HG03095 (cell line): ENCODE measurements around the gene DGKQ.

Experiments used
- ATAC-seq: cut with Tn5 transposase; IDR thresholded peaks from one replicate; pipeline ENCODE4 v1.9.1; 2021; ENCODE audit warnings: moderate library complexity; ENCODE audit not compliant: unreplicated experiment

DGKQ gene, protein sequence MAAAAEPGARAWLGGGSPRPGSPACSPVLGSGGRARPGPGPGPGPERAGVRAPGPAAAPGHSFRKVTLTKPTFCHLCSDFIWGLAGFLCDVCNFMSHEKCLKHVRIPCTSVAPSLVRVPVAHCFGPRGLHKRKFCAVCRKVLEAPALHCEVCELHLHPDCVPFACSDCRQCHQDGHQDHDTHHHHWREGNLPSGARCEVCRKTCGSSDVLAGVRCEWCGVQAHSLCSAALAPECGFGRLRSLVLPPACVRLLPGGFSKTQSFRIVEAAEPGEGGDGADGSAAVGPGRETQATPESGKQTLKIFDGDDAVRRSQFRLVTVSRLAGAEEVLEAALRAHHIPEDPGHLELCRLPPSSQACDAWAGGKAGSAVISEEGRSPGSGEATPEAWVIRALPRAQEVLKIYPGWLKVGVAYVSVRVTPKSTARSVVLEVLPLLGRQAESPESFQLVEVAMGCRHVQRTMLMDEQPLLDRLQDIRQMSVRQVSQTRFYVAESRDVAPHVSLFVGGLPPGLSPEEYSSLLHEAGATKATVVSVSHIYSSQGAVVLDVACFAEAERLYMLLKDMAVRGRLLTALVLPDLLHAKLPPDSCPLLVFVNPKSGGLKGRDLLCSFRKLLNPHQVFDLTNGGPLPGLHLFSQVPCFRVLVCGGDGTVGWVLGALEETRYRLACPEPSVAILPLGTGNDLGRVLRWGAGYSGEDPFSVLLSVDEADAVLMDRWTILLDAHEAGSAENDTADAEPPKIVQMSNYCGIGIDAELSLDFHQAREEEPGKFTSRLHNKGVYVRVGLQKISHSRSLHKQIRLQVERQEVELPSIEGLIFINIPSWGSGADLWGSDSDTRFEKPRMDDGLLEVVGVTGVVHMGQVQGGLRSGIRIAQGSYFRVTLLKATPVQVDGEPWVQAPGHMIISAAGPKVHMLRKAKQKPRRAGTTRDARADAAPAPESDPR

DNA sequence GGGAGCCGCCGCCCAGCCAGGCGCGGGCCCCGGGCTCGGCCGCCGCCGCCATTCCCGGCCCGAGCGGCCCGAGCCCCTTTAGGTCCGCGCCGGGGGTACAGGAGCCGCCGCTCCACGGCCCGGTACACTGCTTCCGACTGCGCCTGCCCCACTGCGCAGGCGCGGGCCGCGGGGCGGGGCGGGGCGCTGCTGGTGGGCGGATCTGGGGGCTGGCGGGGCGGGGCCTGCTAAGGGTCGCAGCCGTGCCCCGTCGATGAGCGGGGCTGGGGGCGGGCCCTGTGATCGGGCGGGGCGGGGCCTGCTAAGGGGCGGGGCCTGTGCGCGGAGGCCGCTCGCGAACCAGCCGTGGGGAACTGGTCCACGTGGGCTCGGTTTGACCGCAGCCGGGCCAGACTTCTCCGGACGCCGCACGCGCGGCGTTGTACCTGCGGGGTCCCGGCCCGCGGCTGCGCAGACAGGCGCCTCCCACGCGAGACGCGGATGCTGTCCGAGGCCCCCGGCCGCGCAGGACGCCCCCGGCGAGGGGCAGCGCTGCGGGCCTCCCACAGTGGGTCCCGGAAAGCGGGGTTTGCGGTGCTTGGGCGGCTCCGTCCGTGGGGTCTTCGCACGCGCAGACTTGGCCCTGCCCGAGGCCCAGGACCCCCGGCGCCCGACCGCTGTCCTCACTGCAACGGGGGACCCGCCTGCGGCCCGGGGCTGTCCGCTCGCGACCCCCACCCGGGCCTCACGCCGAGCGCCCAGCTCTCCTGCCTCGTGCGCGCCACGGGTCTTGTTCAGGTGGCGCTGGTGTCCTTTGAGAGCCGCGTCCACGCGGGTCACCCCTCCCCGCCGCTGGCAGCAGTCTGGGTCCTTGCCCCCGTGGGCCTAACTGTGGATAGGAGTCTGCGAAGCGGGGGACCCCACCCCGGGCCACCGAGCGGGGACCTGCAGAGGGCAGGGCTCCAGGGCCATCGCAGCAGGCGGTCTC, at the start of gene DGKQ:
Gene DGKQ, minus strand, starts transcription at position 139 of the 967 bp plus-strand sequence. Its CDS starts 87 bp downstream, at position 52.
- ATAC-seq: peak; percentile 60

DNA sequence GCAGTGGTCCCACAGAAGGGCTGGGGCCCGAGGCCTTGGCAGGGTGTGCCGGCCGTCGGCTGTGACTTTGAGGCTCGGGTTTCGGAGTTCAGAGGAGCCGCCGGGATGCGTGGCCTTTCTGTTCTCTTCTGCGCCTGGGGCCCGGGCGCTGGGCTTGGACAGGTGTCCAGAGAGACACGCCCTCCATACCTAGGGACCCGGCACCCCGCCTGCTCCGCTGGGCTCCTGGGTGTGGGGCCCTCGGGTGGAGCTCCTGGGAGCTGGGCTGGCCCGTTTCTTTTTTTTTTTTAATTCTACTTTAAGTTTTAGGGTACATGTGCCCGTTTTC, 49.3 kb upstream of the DGKQ start:
- no peak for ATAC-seq

DNA sequence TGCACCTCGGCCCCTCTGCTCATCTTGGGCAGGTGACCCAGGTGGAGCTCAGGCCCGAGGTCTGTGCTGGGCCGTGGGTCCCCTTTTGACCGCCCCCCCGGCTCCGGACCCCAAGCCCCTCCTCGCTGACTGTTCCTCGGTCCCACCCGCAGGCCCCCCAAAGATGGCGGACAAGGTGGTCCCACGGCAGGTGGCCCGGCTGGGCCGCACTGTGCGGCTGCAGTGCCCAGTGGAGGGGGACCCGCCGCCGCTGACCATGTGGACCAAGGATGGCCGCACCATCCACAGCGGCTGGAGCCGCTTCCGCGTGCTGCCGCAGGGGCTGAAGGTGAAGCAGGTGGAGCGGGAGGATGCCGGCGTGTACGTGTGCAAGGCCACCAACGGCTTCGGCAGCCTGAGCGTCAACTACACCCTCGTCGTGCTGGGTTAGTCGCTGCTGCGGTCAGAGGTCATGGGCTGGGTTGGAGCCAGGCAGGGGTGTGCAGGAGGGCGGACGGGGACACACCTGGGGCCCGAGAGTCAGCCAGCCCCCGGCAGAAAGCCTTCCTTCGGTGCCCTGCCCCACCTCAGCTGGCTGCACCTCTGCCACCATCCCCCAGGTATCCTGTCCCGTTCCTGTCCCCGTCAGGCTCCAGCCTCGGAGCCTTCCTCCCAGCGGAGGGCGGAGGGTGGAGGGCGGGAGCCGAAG, 48.8 kb upstream of the DGKQ start:
- no peak for ATAC-seq

DNA sequence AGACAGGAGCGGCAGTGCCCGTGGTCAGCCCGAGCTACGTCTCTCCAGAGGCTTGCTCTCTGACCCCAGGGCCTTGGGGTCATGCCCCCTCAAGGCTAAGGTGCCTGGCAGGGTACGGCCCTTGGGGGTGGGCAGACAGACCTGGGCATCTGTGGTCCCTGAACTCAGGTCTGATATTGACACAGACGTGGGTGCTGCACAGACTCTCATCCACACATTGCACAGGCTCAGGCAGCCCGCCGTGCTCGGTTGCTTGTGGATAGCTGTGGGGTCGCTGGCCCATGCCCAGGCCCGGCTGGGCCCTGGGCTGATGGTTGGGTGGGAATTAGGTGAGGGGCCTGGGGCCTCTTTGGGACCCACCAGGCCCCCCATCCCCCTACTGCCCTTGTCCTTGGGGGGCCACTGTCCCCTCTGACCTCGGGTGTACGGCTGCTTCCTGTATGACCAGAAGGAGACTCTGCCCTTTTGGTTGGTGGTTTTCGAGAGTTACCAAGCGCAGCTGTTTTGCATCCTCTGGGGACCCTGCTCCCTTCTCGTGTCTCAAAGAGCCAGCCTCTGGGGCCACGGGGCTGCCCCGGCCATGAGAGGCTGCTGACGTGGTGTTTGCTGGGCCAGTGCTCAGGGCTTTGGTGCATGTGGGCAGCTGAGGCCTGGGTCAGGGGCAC, 48.1 kb upstream of the DGKQ start:
- ATAC-seq: peak; percentile 75

DNA sequence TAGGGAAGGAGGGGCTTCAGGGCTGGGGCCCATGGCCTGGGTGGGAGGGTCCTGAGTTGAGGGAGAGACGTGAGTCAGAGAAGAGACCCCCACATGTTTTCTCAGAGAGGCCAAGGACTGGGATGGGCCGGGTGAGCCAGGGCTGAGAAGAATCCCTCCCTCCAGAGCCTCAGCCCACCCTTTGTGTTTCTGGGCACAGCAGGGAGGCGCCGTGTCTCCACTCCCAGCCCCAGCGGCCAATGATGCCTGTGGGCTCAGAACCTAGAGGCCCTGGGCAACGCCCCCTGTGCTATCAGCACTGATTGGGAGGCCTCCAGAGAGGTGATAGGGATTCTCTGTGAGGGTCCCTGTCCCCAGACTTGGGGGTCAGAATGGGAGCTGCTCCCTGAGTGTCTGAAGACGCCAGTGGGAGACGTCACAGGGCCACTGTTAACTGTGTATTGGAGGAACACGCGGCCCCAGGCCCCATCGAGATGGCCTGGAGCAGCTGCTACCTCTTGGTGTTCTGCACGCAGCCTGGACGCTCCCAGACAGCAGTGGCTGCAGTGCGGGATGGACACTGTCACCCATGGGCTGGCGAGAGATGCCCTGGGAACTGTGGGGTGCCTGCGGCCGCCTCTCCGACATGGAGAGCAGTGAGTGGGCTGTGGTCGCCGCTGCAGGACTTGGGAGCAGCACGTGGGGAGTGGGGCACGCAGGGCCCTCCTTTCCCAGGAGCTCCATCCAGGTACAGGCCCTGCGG, 46.5 kb upstream of the DGKQ start:
- ATAC-seq: no peak

DNA sequence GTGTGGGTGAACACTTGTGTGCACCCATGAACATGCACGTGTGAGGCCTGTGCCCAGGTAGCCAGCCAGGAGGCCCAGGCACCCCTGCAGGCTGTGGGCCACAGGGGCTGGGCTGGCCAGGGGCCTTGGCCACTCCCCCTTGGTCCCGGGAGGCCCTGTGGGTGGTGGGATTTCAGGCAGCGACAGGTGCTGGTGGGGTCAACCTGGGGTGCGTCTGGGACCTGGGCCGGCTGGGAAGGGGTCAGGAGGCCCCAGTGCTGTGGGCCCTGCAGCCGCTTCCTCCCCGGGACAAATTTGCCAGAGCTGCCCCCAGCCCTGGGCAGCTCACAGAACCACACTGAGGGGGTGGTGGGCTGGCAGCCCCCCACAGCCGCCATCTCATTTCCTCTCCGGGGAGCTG, 46.0 kb upstream of the DGKQ start:
- no peak for ATAC-seq

DNA sequence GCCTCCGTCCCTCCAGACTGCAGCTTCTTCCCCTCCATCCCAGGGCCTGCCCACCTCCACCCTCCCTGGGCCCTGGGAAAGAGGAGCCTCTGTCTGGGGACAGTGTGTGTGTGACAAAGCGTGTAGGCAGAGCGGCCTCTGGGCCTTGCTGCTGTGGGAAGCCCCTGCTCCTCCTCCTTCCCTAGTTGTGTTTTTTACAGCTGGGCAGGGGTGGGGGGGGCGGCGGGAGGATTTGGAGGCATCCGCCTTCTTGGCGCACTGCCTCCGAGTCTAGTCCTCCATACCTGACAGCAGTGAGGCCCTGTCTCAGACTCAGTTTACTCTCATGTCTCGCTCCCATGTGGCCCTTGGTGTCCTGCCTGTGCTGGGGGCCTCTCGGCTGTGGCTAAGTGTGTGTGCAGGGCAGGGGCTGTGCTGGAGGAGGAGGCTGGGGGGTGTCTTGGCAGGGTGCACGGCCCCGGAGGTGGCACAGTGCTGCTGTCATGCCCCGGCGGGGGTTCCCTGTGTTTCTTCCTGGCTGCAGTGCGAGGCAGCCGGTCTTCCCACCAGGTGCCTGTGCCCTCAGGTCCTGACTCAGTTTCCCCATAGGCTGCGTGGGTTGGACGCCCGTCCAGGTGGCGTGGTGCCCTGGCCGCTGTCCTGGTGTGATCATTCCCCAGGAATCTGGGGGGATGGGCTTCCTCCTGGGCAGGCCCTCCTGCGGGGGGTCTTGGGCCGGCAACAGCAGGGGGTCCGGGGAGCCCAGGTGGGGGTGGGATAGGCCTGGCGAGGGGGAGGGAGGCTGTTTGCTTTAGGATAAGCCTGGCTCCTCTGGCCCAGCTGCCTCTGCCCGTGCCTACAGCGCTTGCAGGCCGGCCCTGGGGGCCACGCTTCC, 45.0 kb upstream of the DGKQ start:
- no peak for ATAC-seq

DNA sequence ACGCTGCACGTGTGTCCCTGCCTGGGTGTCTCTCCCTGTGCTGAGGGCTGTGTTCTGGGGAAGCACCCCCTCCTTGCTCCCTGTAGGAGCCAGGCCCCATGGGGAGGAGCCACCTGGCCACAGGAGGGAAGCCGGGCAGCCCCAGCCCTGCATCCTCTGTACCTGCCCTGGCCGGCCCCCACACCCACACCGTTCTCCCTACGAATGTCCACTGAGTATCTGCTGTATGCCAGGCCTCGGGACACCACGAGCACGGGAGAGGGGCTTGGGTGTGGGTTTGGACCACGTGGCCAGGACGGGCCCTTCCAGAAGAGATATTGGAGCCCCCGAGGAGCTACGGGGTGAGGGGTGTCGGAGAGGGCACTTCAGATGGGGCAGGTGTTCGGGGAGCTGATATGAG, 44.3 kb upstream of the DGKQ start:
- no peak for ATAC-seq

DNA sequence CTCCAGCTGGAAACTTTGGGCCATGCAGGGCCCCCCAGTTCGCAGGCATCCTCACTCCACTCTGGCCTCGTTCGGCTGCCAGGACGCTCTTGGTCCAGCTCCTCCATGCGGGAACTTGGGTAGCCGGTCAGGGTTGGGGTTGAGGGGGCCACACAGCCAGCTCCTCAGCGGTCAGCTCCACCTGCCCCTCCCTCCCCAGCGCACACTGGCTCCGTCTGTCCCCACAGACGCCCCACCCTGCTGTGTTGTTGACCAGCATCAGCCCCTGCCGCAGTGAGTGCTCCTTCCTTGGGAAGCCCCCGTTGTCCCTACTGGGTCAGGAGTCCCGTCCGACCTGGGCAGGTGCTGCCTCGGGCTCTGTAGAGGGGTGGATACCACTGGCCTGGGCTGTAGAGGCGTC, 43.8 kb upstream of the DGKQ start:
- ATAC-seq: no peak

DNA sequence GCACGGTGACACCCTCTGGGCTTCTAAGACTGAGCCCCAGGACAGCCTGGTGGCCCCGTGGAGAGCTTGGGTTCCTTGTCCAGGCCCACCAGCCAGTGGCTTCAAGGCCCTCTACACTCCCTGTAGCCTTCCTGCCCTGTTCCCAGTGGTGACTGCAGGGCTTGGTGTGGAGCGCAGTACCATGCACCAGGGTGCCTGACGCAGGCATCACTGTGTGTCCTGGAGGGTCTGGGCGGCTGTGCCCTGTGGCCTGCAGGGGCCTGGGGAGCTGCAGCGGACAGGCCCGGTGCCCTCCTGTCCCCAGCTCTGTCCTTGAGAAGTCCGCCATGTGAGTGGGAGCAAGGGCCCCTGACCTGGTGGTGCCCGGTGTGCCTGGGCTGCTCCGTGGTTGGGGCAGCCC, 42.4 kb upstream of the DGKQ start:
- ATAC-seq: no peak

DNA sequence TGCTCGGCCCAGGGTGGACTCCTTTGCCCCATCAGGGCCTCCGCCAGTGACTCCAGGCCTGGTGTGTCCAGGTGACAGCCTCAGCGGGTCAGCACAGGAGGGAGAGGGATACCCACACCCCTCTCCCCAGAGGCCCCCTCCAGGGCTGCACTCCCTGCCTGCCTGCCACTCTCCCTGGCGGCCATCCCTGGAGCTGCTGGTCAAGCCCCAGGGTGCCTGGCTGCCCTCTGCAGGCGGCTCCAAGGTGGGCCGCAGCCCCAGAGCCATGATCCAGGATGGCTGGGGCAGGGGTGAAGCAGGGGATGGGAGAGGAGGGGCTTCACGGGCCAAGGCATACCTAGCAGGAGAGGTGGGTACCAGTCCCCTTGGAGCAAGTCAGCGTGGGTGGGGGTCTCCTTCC, 41.8 kb upstream of the DGKQ start:
- no peak for ATAC-seq

DNA sequence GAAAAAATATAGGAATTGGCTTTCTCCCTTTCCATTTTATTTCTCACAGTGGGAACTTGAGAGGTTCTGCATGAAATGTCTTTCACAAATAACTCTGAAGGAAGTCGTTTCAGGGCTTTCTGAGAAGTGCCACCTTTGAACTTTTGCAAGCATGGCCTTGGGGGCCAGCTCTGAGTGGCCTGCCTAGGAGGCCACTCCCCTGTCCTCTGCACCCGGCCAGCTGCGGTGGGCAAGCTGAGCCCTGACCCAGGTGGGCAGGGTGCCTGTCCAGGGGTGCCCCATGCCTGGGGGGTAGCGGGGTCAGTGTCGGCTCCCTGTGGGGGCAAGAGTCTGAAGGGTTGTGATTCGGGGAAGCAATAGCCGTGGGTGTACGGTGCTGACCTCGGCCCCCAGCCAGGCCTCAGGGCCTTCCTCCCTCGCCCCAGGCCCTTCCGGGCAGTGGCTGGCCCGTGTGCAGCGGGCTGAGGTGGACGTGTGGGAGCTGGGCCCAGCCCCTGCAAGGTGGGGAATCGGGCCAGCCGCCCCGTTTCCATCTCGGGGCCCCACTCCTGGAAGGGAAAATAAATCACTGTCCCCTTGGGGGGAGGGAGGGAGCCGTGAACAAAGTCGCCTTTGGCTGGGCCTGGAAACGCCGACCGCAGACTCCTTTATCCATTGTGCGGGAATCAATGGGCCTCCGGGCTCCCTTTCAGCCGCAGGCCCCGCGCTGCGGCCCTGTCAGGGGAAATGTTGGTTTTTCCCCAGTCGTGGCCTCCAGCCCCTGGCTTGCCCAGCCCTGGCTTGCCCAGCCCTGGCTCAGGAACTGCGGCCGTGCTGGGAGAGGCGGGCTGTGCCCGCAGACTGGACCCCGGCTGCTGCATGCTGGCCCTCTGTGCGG, 41.2 kb upstream of the DGKQ start:
- no peak for ATAC-seq

DNA sequence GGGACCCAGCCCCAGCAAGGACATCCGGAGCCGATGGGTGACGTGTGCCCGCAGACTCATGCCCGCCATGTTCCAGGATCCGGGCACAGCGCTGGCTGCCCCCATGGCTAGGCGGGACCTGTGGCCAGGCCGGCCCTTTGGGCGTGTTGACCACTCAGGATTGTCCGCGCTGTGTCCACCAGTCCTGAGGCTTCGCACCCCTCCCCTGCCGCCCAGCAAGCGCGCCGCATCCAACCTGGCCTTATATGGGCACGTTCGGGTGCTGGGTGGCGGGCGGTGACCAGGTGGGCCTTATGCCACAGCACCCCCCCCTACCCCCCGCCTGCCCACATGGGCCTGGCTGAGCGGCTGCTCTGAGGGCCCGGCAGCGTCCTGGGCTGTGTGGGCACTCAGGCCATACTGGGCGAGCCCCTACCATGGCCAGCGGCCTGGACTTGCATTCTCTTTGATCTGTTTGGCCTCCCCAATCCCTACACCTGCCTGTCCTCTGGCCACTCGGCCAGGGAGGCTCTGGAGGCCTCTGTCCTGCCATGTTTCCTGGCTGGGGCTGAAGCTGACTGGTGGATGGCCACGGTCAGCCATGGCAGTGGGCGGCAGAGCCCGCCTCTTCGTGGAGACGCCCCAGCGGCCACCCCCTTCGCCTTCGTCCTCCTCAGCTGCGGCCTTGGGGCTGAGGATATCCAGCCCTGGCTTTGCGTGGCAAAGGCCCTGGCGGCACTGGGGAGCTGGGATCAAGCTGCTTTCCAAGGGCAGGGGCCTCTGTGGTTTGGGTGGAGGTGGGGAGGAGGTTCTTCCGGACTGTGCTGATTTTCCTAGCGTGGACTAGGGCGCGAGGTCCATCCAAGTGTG, 40.1 kb upstream of the DGKQ start:
- no peak for ATAC-seq

DNA sequence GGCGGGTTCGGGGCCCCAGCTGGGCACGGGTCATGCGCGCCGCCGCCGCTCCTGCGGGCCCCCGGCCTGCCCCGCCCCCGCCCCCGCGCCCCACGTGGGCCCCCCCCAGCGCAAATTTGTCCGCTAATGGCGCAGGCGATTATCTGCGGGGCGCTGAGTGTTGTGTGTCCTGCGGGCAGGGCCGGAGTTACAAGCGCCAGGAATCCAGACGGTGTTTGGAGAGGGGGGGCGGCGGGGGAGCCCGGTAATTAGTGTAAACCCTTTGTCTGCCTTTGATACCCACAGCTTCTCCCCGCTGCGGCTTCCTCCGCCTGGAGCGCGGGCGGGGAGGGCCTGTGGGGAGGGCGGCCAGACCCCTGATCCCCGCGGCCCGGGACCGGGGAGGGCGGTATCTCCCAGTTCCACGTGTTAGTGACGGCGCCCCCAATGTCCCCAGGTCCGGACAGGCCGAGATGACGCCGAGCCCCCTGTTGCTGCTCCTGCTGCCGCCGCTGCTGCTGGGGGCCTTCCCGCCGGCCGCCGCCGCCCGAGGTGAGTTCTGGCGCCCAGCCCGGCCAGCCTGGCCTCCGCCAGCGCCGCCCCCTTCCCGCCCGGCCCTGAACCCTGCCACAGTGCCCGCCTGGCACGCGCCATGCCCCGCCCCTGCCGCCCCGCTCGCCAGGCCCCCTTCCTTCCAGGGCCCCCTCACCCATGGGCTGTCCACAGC, 38.8 kb upstream of the DGKQ start:
- ATAC-seq: no peak

DNA sequence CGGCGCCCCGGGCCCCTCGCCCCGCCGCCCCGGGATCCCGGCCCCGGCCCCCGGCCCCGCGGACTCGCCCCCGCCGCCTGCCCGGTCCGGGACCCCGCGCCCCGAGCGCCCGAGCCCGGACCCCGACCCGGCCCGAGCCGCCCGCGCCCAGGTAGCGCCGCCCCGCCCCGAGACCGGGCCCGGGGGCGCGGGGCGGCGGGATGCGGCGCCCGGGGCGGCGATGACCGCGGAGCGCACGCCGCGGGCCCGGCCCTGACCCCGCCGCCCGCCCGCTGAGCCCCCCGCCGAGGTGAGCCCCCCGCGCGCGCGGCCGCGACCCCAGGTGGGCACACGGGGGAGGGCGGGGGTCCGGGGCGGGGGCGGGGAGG, 38.3 kb upstream of the DGKQ start:
- ATAC-seq: no peak
